K562 (cell line): ENCODE data around the gene DKC1. TPM values are rescaled to one million over a fixed set of nuclear protein-coding genes. Genes with fewer than 3 reads are reported as not detected.
A peak's percentile ranks its signal among the peaks of the same experiment; 100 is the strongest.

Experiments
- ARID1B ChIP-seq: fragments of 450-650 bp; IDR thresholded peaks from 2 replicates; pipeline ENCODE4 v1.6.1; 2016; ENCODE audit warnings: antibody characterized with exemption, mild to moderate bottlenecking, inconsistent platforms
- C11orf30 ChIP-seq: fragments of 450-650 bp; IDR thresholded peaks from 2 replicates; pipeline ENCODE4 v1.6.1; 2016; ENCODE audit warnings: low read depth, mild to moderate bottlenecking
- DPF2 ChIP-seq: fragments of 450-650 bp; IDR thresholded peaks from 2 replicates; pipeline ENCODE4 v1.6.1; 2016
- EZH2 ChIP-seq: IDR thresholded peaks from 2 replicates; pipeline ENCODE4 v1.6.1; 2012; ENCODE audit warnings: low read depth, mild to moderate bottlenecking, inconsistent platforms, low read length, borderline replicate concordance
- FUS ChIP-seq: fragments of 200-400 bp; formaldehyde crosslinking; optimal IDR thresholded peaks from 2 replicates; pipeline ENCODE3; 2017; ENCODE audit warnings: low read depth, low read length
- HCFC1 ChIP-seq: IDR thresholded peaks from 2 replicates; pipeline ENCODE4 v1.6.1; 2012; ENCODE audit warnings: low read depth, low read length, improper control_type of control experiment
- HMBOX1 ChIP-seq: sonication (generic); IDR thresholded peaks from 2 replicates; pipeline ENCODE4 v1.6.1; 2016
- MAFG ChIP-seq: fragments of 450-650 bp; conservative IDR thresholded peaks from 2 replicates; pipeline ENCODE4 v1.6.1; 2016; ENCODE audit warnings: missing genetic modification characterization, missing compliant biosample characterization
- NR2C1 ChIP-seq, 2 experiments: fragments of 450-650 bp; IDR thresholded peaks; 2 replicates each; pipeline ENCODE4 v1.6.1; 2017; ENCODE audit warnings: mild to moderate bottlenecking in 2 of 2, antibody characterized with exemption in 1 of 2, inconsistent platforms in 1 of 2, missing compliant biosample characterization in 1 of 2, missing genetic modification characterization in 1 of 2
- PYGO2 ChIP-seq: fragments of 450-650 bp; IDR thresholded peaks from 2 replicates; pipeline ENCODE4 v1.6.1; 2016; ENCODE audit warnings: mild to moderate bottlenecking, missing genetic modification characterization, moderate library complexity, missing compliant biosample characterization
- RNF2 ChIP-seq: sonication (generic); IDR thresholded peaks from 2 replicates; pipeline ENCODE4 v1.6.1; 2016
- SMC3 ChIP-seq: conservative IDR thresholded peaks from 2 replicates; pipeline ENCODE4 v1.6.1; 2011; ENCODE audit warnings: low read depth, low read length, improper control_type of control experiment; ENCODE audit not compliant: insufficient read depth
- SREBF1 ChIP-seq: fragments of 150-350 bp; IDR thresholded peaks from 2 replicates; pipeline ENCODE4 v1.6.1; 2014; ENCODE audit warnings: antibody characterized with exemption, low read depth, low read length, borderline replicate concordance
- THRA ChIP-seq: fragments of 450-650 bp; IDR thresholded peaks from 2 replicates; pipeline ENCODE4 v1.6.1; 2017; ENCODE audit warnings: mild to moderate bottlenecking, moderate library complexity
- ZNF165 ChIP-seq: fragments of 250-450 bp; sonication (Bioruptor Pico); IDR thresholded peaks from 2 replicates; pipeline ENCODE4 v1.4.0; 2020; ENCODE audit warnings: borderline replicate concordance
- ZNF318 ChIP-seq, 2 experiments: fragments of 450-650 bp; IDR thresholded peaks; 2 replicates each; pipeline ENCODE4 v1.6.1; 2016; ENCODE audit warnings: mild to moderate bottlenecking in 2 of 2, borderline replicate concordance in 1 of 2, low read depth in 1 of 2, moderate library complexity in 1 of 2
- ZNF324 ChIP-seq: fragments of 250-450 bp; sonication (Bioruptor Pico); IDR thresholded peaks from 2 replicates; pipeline ENCODE4 v1.4.0; 2020; ENCODE audit warnings: mild to moderate bottlenecking
- polyA plus RNA-seq, 8 experiments: library from polyadenylated mRNA; depleted of rRNA in 4 of 8; stranded (reverse) in 5 of 8; unstranded in 3 of 8; fragments of >200 nt; fragmentation: Nextera tagmentation in 2 of 8; fragmentation: Illumina TruSeq in 1 of 8; extraction: Ambion mirVana in 2 of 8; extraction: Trizol in 1 of 8; gene quantifications; 2 replicates each; pipeline versions ENCODE4 v1.2.1 to v1.2.3, GENCODE V29; 2011 to 2014; ENCODE audit warnings: inconsistent platforms in 1 of 8, missing spikeins in 1 of 8
- total RNA-seq, 7 experiments: library from RNA; depleted of rRNA in 6 of 7; stranded (reverse); fragments of >200 nt in 6 of 7; fragmentation: Illumina TruSeq in 2 of 7; extraction: Trizol in 2 of 7; gene quantifications; 2 replicates each; pipeline versions ENCODE4 v1.2.1 to v1.2.3, GENCODE V29; 2011 to 2021; ENCODE audit warnings: low replicate concordance in 1 of 7

The DKC1 gene
- total and polyA plus RNA-seq, 9 of the 15 experiments (the other 6 are each of a cell fraction or from before 2014, with no cell fraction given), result 205 to 313 (median 219) TPM

- TF ChIP-seq ZNF318 (IDR thresholded peaks at IDR 0.05; ENCODE audit: borderline replicate concordance in 1 of 2, low read depth in 1 of 2) (no peak), EZH2 (no peak), NR2C1 (IDR thresholded peaks at IDR 0.05) (peak; percentile 35), NR2C1 (tag; IDR thresholded peaks at IDR 0.05) (no peak), SMC3 (no peak), SREBF1 (no peak), ZNF324 (CRISPR knock-in tag) (no peak), C11orf30 (peak; percentile 85), FUS (no peak), HCFC1 (no peak), MAFG (peak; percentile 79), THRA (no peak; the same call in 1 of the 2 replicates), DPF2 (peak; percentile 23; the same call in 1 of the 2 replicates), HMBOX1 (peak; percentile 35; the same call in 1 of the 2 replicates), PYGO2 (tag) (no peak), RNF2 (0 out of 2 replicates have a peak, but pooled peaks have one; percentile 7), ARID1B (peak; percentile 8; the same call in 1 of the 2 replicates), ZNF165 (CRISPR knock-in tag) (no peak)
Measured at GRCh38 chrX:154818916-154819770, 56.5 kb downstream of the DKC1 start (continued).
